ENCODE results near the gene OLIG2.
A peak's percentile ranks its signal among the peaks of the same experiment; 100 is the strongest.

OLIG2 gene

DNA sequence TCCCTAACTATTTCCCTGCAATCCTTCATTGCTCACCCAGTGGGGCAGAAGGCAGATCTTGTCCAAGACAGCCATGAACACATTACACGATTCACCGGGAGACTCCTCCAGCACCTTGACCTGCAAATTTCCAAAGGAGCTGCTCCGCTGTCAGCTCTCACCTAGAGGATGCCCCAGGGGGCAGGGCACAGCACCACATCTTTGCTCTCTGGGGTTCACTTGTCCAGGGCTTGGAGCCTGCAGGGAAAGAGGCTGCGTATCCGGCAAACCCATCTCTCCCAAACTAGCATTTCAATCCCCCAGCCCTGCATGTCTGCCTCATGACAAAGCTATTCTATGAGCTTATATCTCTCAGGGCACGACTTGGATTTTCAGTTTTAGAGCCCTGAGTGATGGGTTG, 35.1 kb upstream of the OLIG2 start:
- POLR2A ChIA-PET: no interaction called here
- CTCF ChIA-PET: interaction anchor here (0.6 kb wide), 1 partner anchor 55 kb away, joined by 3 read pairs; no protein-coding TSS in a partner anchor
- no peak for TF ChIP-seq NFRKB (IDR thresholded peaks at IDR 0.05)
- TF ChIP-seq, protein P1, sequence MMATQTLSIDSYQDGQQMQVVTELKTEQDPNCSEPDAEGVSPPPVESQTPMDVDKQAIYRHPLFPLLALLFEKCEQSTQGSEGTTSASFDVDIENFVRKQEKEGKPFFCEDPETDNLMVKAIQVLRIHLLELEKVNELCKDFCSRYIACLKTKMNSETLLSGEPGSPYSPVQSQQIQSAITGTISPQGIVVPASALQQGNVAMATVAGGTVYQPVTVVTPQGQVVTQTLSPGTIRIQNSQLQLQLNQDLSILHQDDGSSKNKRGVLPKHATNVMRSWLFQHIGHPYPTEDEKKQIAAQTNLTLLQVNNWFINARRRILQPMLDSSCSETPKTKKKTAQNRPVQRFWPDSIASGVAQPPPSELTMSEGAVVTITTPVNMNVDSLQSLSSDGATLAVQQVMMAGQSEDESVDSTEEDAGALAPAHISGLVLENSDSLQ (IDR thresholded peaks at IDR 0.05): no peak
- no peak for TF ChIP-seq ELF4 (IDR thresholded peaks at IDR 0.05)
- TF ChIP-seq ZNF384 (IDR thresholded peaks at IDR 0.05): no peak
- no peak for TF ChIP-seq CTBP1 (IDR thresholded peaks at IDR 0.05; ENCODE audit: borderline replicate concordance)
- no peak for TF ChIP-seq TARDBP (IDR thresholded peaks at IDR 0.05)
- no peak for TF ChIP-seq L3MBTL2 (conservative IDR thresholded peaks at IDR 0.05)
- no peak for TF ChIP-seq HDGF (IDR thresholded peaks at IDR 0.05; ENCODE audit: borderline replicate concordance)
- no peak for TF ChIP-seq SUZ12 (IDR thresholded peaks at IDR 0.05)
- TF ChIP-seq LEF1 (IDR thresholded peaks at IDR 0.05; ENCODE audit: borderline replicate concordance): no peak
- no peak for TF ChIP-seq FOXM1 (IDR thresholded peaks at IDR 0.05; ENCODE audit: borderline replicate concordance)
- no peak for TF ChIP-seq ARNT (IDR thresholded peaks at IDR 0.05)
- TF ChIP-seq SP1 (IDR thresholded peaks at IDR 0.05): no peak
- TF ChIP-seq FOXA1 (IDR thresholded peaks at IDR 0.05): no peak
- TF ChIP-seq FOXK2 (IDR thresholded peaks at IDR 0.05): no peak
- TF ChIP-seq BHLHE40 (IDR thresholded peaks at IDR 0.05; ENCODE audit: borderline replicate concordance): no peak
- DNase-seq (ENCODE audit: extremely low spot score): no peak

GRCh38 chr21:32991361-32991760, 34.4 kb upstream of the OLIG2 start:
- TF ChIP-seq L3MBTL2 (conservative IDR thresholded peaks at IDR 0.05) (no peak), NFRKB (IDR thresholded peaks at IDR 0.05) (no peak), CTBP1 (IDR thresholded peaks at IDR 0.05; ENCODE audit: borderline replicate concordance) (no peak), FOXK2 (IDR thresholded peaks at IDR 0.05) (no peak), SP1 (IDR thresholded peaks at IDR 0.05) (no peak), SUZ12 (IDR thresholded peaks at IDR 0.05) (no peak), TARDBP (IDR thresholded peaks at IDR 0.05) (no peak), HDGF (IDR thresholded peaks at IDR 0.05; ENCODE audit: borderline replicate concordance) (no peak), ARNT (IDR thresholded peaks at IDR 0.05) (no peak), FOXM1 (IDR thresholded peaks at IDR 0.05; ENCODE audit: borderline replicate concordance) (no peak), ELF4 (IDR thresholded peaks at IDR 0.05) (no peak), ZNF384 (IDR thresholded peaks at IDR 0.05) (no peak), BHLHE40 (IDR thresholded peaks at IDR 0.05; ENCODE audit: borderline replicate concordance) (no peak), FOXA1 (IDR thresholded peaks at IDR 0.05) (no peak), LEF1 (IDR thresholded peaks at IDR 0.05; ENCODE audit: borderline replicate concordance) (no peak)
- TF ChIP-seq, protein P1 (IDR thresholded peaks at IDR 0.05): no peak
- no peak for DNase-seq (ENCODE audit: extremely low spot score)
- ChIA-PET CTCF (no interaction called here), POLR2A (no interaction called here)

DNA sequence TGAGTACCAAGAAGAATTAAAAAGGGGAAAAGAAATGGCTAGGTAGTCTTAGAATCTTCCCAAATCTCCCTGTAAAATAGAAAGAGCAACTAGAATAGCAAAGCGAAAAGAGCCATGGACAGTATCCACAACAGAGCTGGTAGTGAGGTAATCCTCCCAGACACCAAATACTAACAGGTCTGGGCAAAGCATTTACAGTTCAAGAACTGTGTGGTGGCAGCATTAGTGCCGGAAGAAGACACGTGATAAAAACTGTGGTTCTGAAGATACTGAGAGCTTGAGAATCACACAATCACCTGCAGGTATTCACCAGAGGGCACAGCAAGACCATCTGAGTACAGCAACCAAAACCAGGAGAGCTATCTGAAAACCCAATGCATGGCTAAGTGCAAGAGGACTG, 31.8 kb upstream of the OLIG2 start:
- no peak for DNase-seq (ENCODE audit: extremely low spot score)
- POLR2A ChIA-PET: no interaction called here
- CTCF ChIA-PET: interaction anchor here (0.9 to 1.5 kb wide), 7 partner anchors 31 to 451 kb away, joined by 3 to 7 read pairs (median 4); no protein-coding TSS in a partner anchor
- no peak for TF ChIP-seq ARNT (IDR thresholded peaks at IDR 0.05)

- TF ChIP-seq L3MBTL2 (conservative IDR thresholded peaks at IDR 0.05): no peak
- TF ChIP-seq, protein P1 (IDR thresholded peaks at IDR 0.05): no peak
- TF ChIP-seq BHLHE40 (IDR thresholded peaks at IDR 0.05; ENCODE audit: borderline replicate concordance): no peak
- no peak for TF ChIP-seq HDGF (IDR thresholded peaks at IDR 0.05; ENCODE audit: borderline replicate concordance)
- TF ChIP-seq ARNT (IDR thresholded peaks at IDR 0.05): no peak
- TF ChIP-seq FOXM1 (IDR thresholded peaks at IDR 0.05; ENCODE audit: borderline replicate concordance): no peak
- no peak for TF ChIP-seq FOXA1 (IDR thresholded peaks at IDR 0.05)
- TF ChIP-seq ZNF384 (IDR thresholded peaks at IDR 0.05): no peak
- no peak for TF ChIP-seq SP1 (IDR thresholded peaks at IDR 0.05)
- no peak for TF ChIP-seq LEF1 (IDR thresholded peaks at IDR 0.05; ENCODE audit: borderline replicate concordance)
- no peak for TF ChIP-seq FOXK2 (IDR thresholded peaks at IDR 0.05)
- no peak for TF ChIP-seq ELF4 (IDR thresholded peaks at IDR 0.05)
- TF ChIP-seq TARDBP (IDR thresholded peaks at IDR 0.05): no peak
- no peak for TF ChIP-seq SUZ12 (IDR thresholded peaks at IDR 0.05)
- no peak for TF ChIP-seq CTBP1 (IDR thresholded peaks at IDR 0.05; ENCODE audit: borderline replicate concordance)
- no peak for TF ChIP-seq NFRKB (IDR thresholded peaks at IDR 0.05)
- ChIA-PET POLR2A (no interaction called here), CTCF (interaction anchor here (0.7 to 1.5 kb wide), 9 partner anchors 22 to 685 kb away, joined by 3 to 7 read pairs (median 4); no protein-coding TSS in a partner anchor)
- DNase-seq (ENCODE audit: extremely low spot score): peak; percentile 32
These were observed 31.4 kb upstream of the OLIG2 start for GRCh38 chr21:32994305-32994704.

GRCh38 chr21:33007747-33008146, 18.0 kb upstream of the OLIG2 start:
- TF ChIP-seq SP1 (IDR thresholded peaks at IDR 0.05) (no peak), BHLHE40 (IDR thresholded peaks at IDR 0.05; ENCODE audit: borderline replicate concordance) (no peak), HDGF (IDR thresholded peaks at IDR 0.05; ENCODE audit: borderline replicate concordance) (no peak), FOXK2 (IDR thresholded peaks at IDR 0.05) (no peak), ARNT (IDR thresholded peaks at IDR 0.05) (no peak), L3MBTL2 (conservative IDR thresholded peaks at IDR 0.05) (no peak), FOXM1 (IDR thresholded peaks at IDR 0.05; ENCODE audit: borderline replicate concordance) (no peak), ELF4 (IDR thresholded peaks at IDR 0.05) (no peak), CTBP1 (IDR thresholded peaks at IDR 0.05; ENCODE audit: borderline replicate concordance) (no peak), NFRKB (IDR thresholded peaks at IDR 0.05) (no peak), SUZ12 (IDR thresholded peaks at IDR 0.05) (no peak)
- TF ChIP-seq, protein P1 (IDR thresholded peaks at IDR 0.05): no peak
- ChIA-PET POLR2A (no interaction called here), CTCF (no interaction called here)
- DNase-seq (ENCODE audit: extremely low spot score): no peak

Measured in HEK293T (cell line).